DMS53 (cell line): ENCODE measurements around the gene HLA-B.
"Not testable (repeated sequence)": the region's sequence is repeated elsewhere in the genome, so short reads cannot be mapped to it uniquely, and the experiment has no call there.

Experiments
- DNase-seq: peaks from one replicate; lab custom pipeline; 2025; lab: John Stamatoyannopoulos, UW

HLA-B gene

DNA sequence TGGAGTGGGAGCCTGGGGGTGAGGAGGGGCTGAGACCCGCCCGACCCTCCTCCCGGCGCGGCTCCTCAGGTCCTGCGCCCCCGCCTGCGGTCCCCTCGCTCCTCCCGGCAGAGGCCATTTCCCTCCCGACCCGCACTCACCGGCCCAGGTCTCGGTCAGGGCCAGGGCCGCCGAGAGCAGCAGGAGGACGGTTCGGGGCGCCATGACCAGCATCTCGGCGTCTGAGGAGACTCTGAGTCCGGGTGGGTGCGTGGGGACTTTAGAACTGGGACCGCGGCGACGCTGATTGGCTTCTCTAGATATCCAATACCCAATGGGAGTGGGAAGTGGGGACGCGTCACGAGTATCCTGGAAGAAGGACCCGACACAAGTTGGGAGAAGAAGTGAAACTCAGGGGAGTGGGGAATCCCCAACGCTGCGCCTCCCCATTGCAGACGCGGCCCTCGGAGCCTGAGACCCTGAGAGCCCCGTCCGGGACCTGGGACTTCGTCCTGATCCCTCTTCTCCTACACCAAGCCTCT is at the start of gene HLA-B:
TSS of gene HLA-B (minus strand) at position 234 of the 521 bp plus-strand sequence. CDS start at position 213, 21 bp downstream.
- peak; percentile 93 for DNase-seq

- no peak for DNase-seq
Observed at GRCh38 chr6:31405996-31406395, 49.0 kb upstream of the HLA-B start.

GRCh38 chr6:31404061-31404364 is 47.0 kb upstream of the HLA-B start:
- DNase-seq: not testable (repeated sequence)

DNA sequence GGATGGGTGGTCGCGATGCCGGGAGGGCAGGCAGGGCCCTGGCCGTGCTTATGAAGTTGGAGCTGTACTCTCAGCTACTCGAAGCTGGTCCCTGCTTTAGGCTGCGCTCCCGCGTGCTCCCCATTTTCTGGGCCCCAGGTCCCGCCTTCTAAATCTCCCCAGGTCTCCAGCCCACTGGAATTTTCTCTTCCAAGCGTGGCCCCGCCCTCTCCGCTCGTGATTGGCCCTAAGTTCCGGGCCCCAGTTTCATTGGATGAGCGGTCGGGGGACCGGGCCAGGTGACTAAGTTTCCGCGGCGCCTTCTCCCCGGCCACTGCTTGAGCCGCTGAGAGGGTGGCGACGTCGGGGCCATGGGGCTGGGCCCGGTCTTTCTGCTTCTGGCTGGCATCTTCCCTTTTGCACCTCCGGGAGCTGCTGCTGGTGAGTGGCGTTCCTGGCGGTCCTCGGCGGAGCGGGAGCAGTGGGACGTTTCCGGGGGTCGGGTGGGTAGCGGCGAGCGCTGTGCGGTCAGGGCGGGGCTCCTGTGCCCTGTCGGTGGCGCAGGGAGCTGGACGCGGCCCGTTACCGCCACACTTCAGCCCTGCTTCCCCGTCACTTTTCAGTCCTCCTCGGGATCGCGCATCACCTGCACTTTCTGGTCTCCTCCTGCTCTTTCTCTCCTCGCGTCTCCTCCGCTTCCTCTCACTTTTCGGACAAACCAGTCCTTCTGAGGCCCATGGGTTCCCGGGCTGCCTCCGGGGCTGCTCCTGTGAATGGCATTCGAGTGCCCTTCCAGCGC is 46.5 kb upstream of the HLA-B start, which contains the start of gene MICA:
TSS of gene MICA (plus strand) at position 313 of the 778 bp plus-strand sequence. CDS start at position 351, 38 bp downstream.
- DNase-seq: peak; percentile 94

DNA sequence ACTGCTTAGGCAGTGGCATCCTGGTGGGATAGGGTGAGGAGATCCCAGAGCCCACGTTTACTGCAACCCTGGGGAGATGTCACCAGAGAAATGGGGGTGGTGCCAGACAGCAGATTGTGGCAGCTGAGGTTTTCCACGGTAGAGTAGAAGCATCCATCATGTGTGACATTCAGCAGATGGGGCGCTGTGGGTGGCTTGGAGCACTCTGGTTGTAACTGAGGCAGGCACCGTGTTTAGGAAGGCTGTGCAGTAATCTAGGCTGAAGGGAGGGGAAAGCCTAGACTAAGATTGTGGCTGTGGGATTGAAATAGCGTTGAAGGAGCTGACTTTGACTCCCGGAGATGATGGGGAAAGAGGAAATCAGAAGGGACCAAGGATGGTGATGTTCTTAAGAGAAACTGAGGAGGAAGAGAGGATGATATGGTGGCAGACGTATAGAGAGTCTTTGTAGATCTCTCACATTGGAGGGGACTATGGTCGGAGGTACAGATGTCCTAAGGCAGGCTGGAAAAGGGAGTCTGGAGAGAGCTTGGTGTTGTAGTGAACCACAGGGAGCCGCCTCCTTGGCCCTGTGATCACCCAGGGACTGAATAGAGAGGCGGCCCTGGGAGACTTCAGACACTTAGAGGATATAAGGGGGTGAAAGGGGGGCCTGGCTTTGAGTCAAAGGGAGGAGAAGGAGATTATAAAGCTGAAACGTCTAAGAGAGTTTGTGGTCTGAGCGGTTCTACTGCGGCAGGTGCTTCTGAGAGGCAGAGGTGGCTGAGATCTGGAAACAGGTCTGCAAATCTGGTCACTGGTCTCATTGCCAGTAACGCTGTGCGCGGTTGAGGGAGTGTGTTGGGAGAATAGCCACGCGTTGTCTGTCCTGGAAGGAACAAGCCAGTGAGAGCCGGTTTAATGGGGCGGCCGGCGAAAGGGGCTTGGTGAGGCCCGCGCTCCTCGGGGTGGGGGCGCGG is 45.6 kb upstream of the HLA-B start:
- peak; percentile 75 for DNase-seq

DNA sequence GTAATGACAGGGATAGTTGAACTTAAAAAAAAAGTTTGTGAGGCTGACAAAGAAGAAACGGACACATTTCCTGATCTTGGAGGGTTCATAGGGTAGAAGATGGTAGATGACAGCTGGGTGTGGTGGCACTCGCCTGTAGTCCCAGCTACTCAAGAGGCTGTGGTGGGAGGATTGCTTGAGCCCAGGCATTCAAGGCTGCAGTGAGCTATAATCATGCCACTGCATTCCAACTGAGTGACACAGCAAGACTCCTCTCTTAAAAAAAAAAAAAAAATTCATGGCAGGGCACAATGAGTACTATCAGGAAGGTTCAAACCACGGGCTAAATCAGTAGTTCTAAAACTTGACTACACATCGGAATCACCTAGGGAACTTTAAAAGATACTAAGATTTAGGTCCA is 44.4 kb upstream of the HLA-B start:
- peak; percentile 35 for DNase-seq

DNA sequence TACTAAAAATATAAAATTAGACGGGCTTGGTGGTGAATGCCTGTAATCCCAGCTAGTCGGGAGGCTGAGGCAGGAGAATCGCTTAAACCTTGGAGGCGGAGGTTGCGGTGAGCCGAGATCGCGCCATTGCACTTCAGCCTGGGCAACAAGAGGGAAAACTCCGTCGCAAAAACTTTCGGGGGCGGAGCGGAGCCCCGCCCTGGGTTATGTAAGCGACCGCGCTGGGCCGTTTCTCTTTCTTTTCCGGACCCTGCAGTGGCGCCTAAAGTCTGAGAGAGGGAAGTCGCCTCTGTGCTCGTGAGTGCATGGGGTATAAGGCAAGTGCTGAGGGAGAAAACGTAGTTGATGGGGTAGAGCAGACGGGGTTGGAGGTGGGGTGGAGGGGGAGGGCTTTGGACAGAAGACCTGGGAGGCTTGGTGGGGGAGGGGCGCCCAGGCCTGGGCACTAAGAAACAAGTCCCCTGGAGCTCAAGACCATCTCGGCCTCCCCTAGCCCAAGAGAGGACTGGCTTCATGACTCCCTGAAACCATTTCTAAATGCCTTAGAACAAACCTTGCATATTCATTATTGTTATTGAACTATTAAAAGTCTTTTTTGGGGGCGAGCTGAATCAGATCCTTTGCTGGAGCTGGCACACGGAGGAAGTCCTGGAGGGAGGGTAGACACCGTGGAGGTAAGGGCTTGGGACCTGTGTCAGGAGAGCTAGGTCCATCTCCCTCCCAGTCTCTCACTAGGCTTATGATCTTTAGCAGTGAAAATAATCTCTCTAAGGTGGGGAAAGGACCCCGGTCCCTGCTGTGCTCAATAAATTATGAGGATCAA is 43.7 kb upstream of the HLA-B start:
- DNase-seq: peak; percentile 60

DNA sequence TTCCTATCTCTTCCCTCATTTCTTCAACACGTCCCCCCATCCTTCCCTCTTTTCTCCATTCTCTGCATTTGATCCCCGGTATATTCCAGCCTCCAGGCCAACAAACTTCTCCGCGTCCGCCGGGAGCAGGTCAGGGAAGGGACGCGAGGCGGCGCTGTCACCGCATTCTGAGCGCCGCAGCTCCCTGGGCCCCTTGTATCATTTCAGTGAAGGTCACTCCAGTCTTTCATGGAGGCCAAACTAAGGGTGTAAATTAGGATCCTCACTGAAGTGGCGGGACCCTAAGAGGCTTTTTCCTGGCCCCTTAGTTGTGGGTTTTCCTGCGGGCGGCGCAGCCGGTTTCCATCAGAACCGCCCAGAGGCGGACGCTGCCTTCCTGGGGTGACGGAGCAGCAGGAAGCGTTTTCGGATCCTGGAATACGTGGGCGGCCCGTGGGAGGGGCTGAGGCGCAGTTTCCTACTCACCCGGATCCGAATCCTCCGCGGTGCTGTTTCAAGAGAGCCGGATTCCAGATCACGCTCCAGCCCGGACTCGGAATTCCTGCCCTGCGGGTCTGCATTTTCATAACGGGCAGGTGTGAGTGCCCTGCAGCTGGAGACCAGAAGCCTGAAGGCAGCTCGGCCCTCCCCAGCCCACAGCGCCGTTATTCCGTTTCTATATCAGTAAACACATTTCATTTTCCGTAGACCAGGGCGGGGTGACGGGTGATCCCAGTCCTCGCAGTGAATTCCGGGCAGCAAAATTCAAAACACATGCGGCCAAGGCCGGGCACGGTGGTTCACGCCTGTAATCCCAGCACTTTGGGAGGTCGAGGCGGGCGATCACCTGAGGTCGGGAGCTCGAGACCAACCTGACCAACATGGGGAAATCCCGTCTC is 42.8 kb upstream of the HLA-B start:
- peak; percentile 96 for DNase-seq

- no peak for DNase-seq
Observed at GRCh38 chr6:31397901-31398525, 41.0 kb upstream of the HLA-B start.

DNA sequence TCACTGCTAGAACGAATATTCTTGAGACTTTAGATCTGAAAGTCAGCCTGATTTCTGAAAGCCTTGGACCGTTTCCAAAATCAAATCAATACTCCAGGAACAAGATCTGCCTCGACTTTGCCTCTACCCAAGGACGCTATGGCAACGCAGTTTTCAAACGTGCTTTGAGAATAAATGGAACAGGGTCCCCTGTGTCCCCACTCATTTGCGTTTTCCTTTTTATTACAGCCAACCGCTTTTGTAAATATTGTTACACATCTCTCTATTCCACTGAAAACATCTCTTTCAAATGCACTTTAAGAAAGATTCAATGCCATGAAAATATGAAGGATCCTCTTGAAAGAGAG is 40.1 kb upstream of the HLA-B start:
- not testable (repeated sequence) for DNase-seq

DNA sequence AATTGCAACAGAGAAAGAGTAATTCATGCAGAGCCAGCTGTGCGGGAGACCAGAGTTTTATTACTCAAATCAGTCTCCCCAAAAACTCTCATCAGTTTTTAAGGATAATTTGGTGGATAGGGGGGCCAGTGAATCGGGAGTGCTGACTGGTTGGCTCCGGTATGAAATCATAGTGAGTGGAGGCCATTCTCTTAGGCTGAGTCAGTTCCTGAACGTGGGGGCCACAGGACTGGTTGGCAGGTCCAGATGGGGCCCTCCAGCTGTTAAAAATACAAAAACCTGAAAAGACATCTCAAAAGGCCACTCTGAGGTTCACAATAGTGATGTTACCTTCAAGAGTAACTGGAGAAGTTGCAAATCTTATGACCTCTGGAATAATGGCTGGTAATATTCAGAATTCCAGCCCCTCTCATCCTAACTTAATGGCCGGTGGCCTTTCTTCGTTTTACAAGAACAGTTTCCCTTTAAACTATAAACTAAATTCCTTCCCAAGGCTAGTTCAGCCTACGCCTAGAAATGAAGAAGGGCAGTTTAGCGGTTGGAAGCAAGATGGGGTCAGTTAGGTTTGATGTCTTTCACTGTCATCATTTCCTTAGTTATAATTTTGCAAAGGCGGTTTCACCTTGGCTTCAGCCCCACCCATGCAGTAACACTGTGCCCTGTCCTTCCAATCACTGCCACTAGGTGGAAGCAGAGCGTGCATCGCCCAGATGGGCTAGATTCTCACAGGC is 39.6 kb upstream of the HLA-B start:
- peak; percentile 81 for DNase-seq

GRCh38 chr6:31395832-31396231 is 38.9 kb upstream of the HLA-B start:
- no peak for DNase-seq

- DNase-seq: no peak
Observed at GRCh38 chr6:31394381-31394780, 37.4 kb upstream of the HLA-B start.

DNA sequence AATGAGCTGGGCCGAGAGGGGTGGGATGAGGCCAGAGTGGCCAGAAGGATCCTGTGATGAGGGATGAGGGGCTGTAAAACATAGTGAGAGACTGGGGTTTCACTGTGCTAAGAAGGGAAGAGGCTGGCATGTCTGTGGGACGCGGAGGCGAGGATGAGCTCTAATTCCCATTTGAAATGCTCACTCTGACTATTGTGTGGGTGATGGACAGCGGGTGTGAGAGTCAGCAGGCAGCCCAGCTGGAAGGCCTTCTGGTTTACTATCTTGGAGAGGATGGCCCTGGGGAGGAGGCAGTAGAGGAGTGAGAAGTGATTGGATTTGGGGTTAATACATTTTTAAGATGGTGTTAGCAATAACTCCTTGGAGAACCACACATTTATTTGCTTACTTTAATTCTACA is 37.0 kb upstream of the HLA-B start:
- no peak for DNase-seq

DNA sequence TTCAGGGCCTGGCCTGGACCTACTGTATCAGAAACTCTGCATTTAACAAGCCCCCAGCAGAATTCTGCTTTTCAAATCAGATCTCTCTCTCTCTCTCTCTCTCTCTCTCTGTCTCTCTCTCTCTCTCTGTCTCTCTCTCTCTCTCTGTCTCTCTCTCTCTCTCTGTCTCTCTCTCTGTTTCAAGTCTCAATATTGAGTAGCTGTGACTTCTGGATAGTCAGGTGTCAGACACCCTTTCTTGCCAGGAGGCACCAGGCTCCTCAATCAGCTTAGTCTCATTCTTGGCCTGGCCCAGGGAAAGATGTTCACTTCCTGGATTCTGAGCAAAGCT is 32.8 kb upstream of the HLA-B start:
- not testable (repeated sequence) for DNase-seq

DNA sequence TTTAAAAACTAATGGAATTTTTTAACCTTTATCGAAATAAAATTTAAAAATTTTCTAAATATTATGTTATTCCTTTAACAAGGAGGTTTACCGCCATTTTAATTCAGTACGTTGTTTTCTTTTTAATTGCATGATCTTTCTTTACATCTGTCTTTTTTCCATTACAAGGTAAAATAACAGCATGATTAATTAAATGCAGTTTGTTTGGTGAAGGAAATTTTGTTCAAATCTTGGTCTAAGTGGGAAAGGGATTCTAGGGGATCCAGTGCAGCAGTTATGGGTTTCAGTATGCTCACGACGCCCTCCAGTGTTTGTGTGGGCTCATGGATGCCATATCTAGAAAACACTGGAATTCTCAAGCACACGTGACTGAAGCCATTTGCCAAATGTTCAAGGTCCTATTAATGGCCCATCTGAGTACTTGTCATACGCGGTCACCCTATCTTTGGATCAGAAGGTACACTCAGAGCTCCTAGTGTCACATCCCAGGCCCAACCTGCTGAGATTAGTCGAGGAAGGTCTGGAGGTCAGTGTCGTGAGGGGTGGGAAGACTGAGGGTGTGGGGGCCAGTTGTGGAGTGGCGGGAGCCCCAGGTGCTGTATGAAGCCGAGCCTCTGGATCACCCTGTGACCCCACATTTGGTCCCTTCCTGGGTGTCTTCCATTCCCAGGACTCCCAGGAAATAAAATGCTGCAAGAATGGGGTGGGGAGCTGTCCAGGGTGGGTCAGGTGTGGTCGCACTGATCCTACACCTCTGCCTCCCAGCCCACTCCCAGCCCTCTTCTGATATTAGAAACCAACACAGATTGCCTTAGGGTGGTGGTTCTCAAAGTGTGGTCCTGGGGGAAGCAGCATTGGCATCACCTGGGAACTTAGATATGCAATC is 32.2 kb upstream of the HLA-B start:
- not testable (repeated sequence) for DNase-seq

DNA sequence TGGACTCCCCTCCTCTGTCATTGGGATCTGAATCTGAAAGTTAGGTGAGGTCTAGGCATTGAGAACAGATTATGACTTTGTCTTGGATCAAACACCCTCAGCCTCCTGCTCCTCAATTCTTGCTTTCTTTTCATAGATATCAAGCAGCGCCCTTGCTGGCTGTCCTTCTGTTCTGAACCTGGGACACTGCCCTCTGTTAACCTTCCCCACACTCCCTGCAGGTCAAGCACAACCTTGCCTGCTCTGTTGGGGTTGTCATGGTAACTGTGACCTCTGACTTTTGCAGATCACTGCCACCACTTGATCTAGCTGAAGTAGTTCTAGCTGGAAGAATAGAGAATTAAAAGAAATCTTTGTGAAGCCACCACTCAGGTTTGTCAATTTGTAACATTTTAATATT is 30.0 kb upstream of the HLA-B start:
- peak; percentile 60 for DNase-seq

DNA sequence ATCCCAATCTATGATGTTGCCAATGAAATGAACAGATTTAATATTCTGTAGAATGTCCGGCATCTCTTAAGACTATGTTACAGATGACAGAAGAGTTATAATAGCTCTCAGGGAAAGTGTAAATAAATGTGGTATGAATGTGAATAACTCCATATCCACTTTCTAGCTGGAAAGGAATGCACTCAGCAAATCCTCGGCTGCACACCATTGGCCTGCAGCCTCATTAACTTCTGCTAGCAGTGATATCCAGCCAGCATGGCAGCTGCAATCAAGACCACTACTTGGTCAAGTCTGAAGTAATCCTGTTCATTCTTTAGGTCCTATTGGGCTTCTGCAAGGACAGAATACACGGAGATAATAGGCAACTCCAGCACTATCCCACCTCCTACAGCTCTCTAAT is 29.1 kb upstream of the HLA-B start:
- DNase-seq: no peak

- DNase-seq: no peak
Observed at GRCh38 chr6:31385041-31385440, 28.1 kb upstream of the HLA-B start.
